GM12878 (cell line): ENCODE data around the gene QPRT. TPM values are rescaled to one million over a fixed set of nuclear protein-coding genes. Genes with fewer than 3 reads are reported as not detected.

Experiments
- ATAC-seq: fragments of 200-7000 bp; cut with Tn5 transposase; 3 replicates; pipeline ENCODE4 v1.9.1; 2020; ENCODE audit warnings: mild to moderate bottlenecking, moderate library complexity
- BruUV-seq: library from RNA; stranded (reverse); fragments of 400-500 nt; replicated peaks from 2 replicates; lab custom pipeline; 2021; lab: Mats Ljungman, UMichigan
- CTCF ChIA-PET: fragments of 300-600 bp; sonication (Branson Sonifier 250); formaldehyde crosslinking; extraction: SDS; loops from one replicate; lab custom pipeline; 2021; ENCODE audit warnings: inconsistent platforms; lab: Yijun Ruan, JAX
- POLR2A ChIA-PET: fragments of 350-600 bp; formaldehyde crosslinking; extraction: SDS; loops from one replicate; lab custom pipeline; 2021; ENCODE audit warnings: inconsistent platforms; lab: Charles Lee
- RAD21 ChIA-PET: fragments of 300-600 bp; sonication (Branson Sonifier 250); formaldehyde crosslinking; loops from one replicate; lab custom pipeline; 2023; ENCODE audit warnings: antibody characterized with exemption; ENCODE audit not compliant: unreplicated experiment; lab: Charles Lee
- SMC1A ChIA-PET: fragments of 300-600 bp; sonication (Branson Sonifier 250); formaldehyde crosslinking; loops from one replicate; lab custom pipeline; 2023; ENCODE audit not compliant: unreplicated experiment, uncharacterized antibody; lab: Charles Lee
- DNase-seq: peaks from one replicate; pipeline ENCODE4 v3.0.0-alpha.2; 2011; ENCODE audit warnings: low read depth, low spot score
- FAIRE-seq: peaks from 3 replicates; lab custom pipeline; 2011; peaks lifted over from hg19 to GRCh38; lab: Jason Lieb, UNC
- H2AFZ ChIP-seq: 2 replicates; pipeline ENCODE4 v1.6.0; 2011; ENCODE audit warnings: low read depth, low read length, control low read depth; ENCODE audit not compliant: control insufficient read depth
- H3K27ac ChIP-seq: 2 replicates; pipeline ENCODE4 v1.5.1; 2011; ENCODE audit warnings: control low read depth; ENCODE audit not compliant: control insufficient read depth, insufficient read depth
- H3K27me3 ChIP-seq, 2 experiments: replicated peaks in 1 of 2; 2 replicates each; pipeline versions ENCODE4 v1.6.0 to v1.6.1; 2011; ENCODE audit warnings: low read length in 1 of 2; ENCODE audit not compliant: control insufficient read depth in 2 of 2, insufficient read depth in 2 of 2
- H3K36me3 ChIP-seq, 2 experiments: 2 replicates each; pipeline ENCODE4 v1.5.1; 2011; ENCODE audit warnings: low read length in 1 of 2; ENCODE audit not compliant: control insufficient read depth in 2 of 2, insufficient read depth in 2 of 2
- H3K4me1 ChIP-seq: 2 replicates; pipeline ENCODE4 v1.6.1; 2011; ENCODE audit warnings: mild to moderate bottlenecking, low read length, moderate library complexity, mixed read lengths; ENCODE audit not compliant: control insufficient read depth, insufficient read depth
- H3K4me2 ChIP-seq: 2 replicates; pipeline ENCODE4 v1.6.0; 2011; ENCODE audit warnings: control low read depth; ENCODE audit not compliant: control insufficient read depth, insufficient read depth
- H3K4me3 ChIP-seq: fragments of 200-600 bp; sonication (generic); 2 replicates; pipeline ENCODE4 v1.5.1; 2016
- H3K79me2 ChIP-seq: 2 replicates; pipeline ENCODE4 v1.6.0; 2011; ENCODE audit warnings: low read length; ENCODE audit not compliant: control insufficient read depth, insufficient read depth
- H3K9ac ChIP-seq: 2 replicates; pipeline ENCODE4 v1.8.0; 2011; ENCODE audit warnings: low read length, control low read depth, mixed read lengths; ENCODE audit not compliant: control insufficient read depth, insufficient read depth
- H3K9me3 ChIP-seq: replicated peaks from 3 replicates; pipeline ENCODE4 v1.5.1; 2011; ENCODE audit warnings: mild to moderate bottlenecking, low read length; ENCODE audit not compliant: control insufficient read depth, insufficient read depth
- H4K20me1 ChIP-seq: 2 replicates; pipeline ENCODE4 v1.6.0; 2011; ENCODE audit not compliant: control insufficient read depth, insufficient read depth
- ATF7 ChIP-seq: fragments of 450-650 bp; IDR thresholded peaks from 2 replicates; pipeline ENCODE4 v1.6.1; 2016; ENCODE audit warnings: low read depth, mild to moderate bottlenecking
- BRCA1 ChIP-seq: IDR thresholded peaks from 2 replicates; pipeline ENCODE4 v1.6.1; 2011; ENCODE audit warnings: low read depth, low read length, improper control_type of control experiment
- CREM ChIP-seq: IDR thresholded peaks from 2 replicates; pipeline ENCODE4 v1.6.1; 2014; ENCODE audit warnings: antibody characterized with exemption, low read depth
- HDGF ChIP-seq: fragments of 450-650 bp; IDR thresholded peaks from 2 replicates; pipeline ENCODE4 v1.6.1; 2016; ENCODE audit warnings: antibody characterized with exemption
- KDM1A ChIP-seq: fragments of 200-600 bp; sonication (generic); IDR thresholded peaks from 2 replicates; pipeline ENCODE4 v1.6.1; 2016; ENCODE audit warnings: borderline replicate concordance
- MTA3 ChIP-seq: IDR thresholded peaks from 2 replicates; pipeline ENCODE4 v1.6.1; 2012; ENCODE audit warnings: low read length, inconsistent platforms, borderline replicate concordance
- NBN ChIP-seq: fragments of 450-650 bp; IDR thresholded peaks from 2 replicates; pipeline ENCODE4 v1.6.1; 2016
- NFYB ChIP-seq: IDR thresholded peaks from 2 replicates; pipeline ENCODE4 v1.6.1; 2011; ENCODE audit warnings: low read depth, mild to moderate bottlenecking, low read length, improper control_type of control experiment, moderate library complexity; ENCODE audit not compliant: insufficient read depth
- SREBF2 ChIP-seq: IDR thresholded peaks from 2 replicates; pipeline ENCODE4 v1.6.1; 2012; ENCODE audit warnings: mild to moderate bottlenecking, low read length
- SUZ12 ChIP-seq: fragments of 200-600 bp; sonication (generic); IDR thresholded peaks from one replicate; pipeline ENCODE4 v1.6.1; 2018; ENCODE audit warnings: antibody characterized with exemption, mild to moderate bottlenecking; ENCODE audit not compliant: unreplicated experiment
- TBL1XR1 ChIP-seq: IDR thresholded peaks from 2 replicates; pipeline ENCODE4 v1.6.1; 2012; ENCODE audit warnings: low read depth, low read length, improper control_type of control experiment
- ZZZ3 ChIP-seq: IDR thresholded peaks from 2 replicates; pipeline ENCODE4 v1.6.1; 2011; ENCODE audit warnings: low read depth; ENCODE audit not compliant: control insufficient read depth, insufficient read length
- WGBS: methylation state at CpG from one replicate; pipeline ENCODE4 v1.1.6; 2016; ENCODE audit warnings: low lambda C conversion rate; ENCODE audit not compliant: insufficient replicate concordance, insufficient coverage; ENCODE audit errors: missing lambda C conversion rate; 5-methylcytosine and 5-hydroxymethylcytosine counted together
- in situ Hi-C: fragments of 300-500 bp; cut with MboI; formaldehyde crosslinking; loops from 9 replicates; pipeline ENCODE4 v1.14.3; 2018; ENCODE audit warnings: mixed read lengths
- intact Hi-C: fragments of 100-400 bp; cut with micrococcal nuclease; formaldehyde crosslinking; loops from one replicate; pipeline ENCODE4 v1.14.2; 2022; ENCODE audit not compliant: unreplicated experiment
- polyA plus RNA-seq, 11 experiments: library from polyadenylated mRNA; depleted of rRNA in 4 of 11; unstranded in 6 of 11; stranded (reverse) in 5 of 11; fragments of >200 nt; fragmentation: Nextera tagmentation in 4 of 11; fragmentation: Illumina TruSeq in 1 of 11; extraction: Ambion mirVana in 4 of 11; extraction: Trizol in 1 of 11; gene quantifications; 1 replicate in 1 of 11; 2 replicates in 10 of 11; pipeline versions ENCODE4 v1.2.1 to v1.2.3, GENCODE V29; 2011 to 2016; ENCODE audit warnings: inconsistent platforms in 2 of 11, missing spikeins in 2 of 11, low read depth in 1 of 11
- total RNA-seq, 4 experiments: library from RNA; depleted of rRNA in 3 of 4; stranded (reverse); fragments of >200 nt in 3 of 4; fragmentation: Illumina TruSeq in 1 of 4; extraction: Trizol in 1 of 4; gene quantifications; 2 replicates each; pipeline versions ENCODE4 v1.2.1 to v1.2.3, GENCODE V29; 2013 to 2021
- TF ChIP-seq, protein P1 (sequence below): IDR thresholded peaks from 2 replicates; pipeline ENCODE4 v1.6.1; 2011; ENCODE audit warnings: mild to moderate bottlenecking, low read depth, low read length, moderate library complexity; ENCODE audit not compliant: insufficient replicate concordance
- TF ChIP-seq, protein P2 (sequence below): fragments of 450-650 bp; IDR thresholded peaks from 2 replicates; pipeline ENCODE4 v1.6.1; 2017; ENCODE audit warnings: antibody characterized with exemption, mild to moderate bottlenecking, moderate library complexity
- TF ChIP-seq, protein P3 (sequence below): fragments of 150-350 bp; IDR thresholded peaks from 2 replicates; pipeline ENCODE4 v1.6.1; 2016; ENCODE audit warnings: low read depth, low read length

QPRT gene
- total and polyA plus RNA-seq, 10 of the 15 experiments (the other 5 are each of a cell fraction or from before 2014, with no cell fraction given) = 2.7 to 43.0 (median 31.3) TPM

DNA sequence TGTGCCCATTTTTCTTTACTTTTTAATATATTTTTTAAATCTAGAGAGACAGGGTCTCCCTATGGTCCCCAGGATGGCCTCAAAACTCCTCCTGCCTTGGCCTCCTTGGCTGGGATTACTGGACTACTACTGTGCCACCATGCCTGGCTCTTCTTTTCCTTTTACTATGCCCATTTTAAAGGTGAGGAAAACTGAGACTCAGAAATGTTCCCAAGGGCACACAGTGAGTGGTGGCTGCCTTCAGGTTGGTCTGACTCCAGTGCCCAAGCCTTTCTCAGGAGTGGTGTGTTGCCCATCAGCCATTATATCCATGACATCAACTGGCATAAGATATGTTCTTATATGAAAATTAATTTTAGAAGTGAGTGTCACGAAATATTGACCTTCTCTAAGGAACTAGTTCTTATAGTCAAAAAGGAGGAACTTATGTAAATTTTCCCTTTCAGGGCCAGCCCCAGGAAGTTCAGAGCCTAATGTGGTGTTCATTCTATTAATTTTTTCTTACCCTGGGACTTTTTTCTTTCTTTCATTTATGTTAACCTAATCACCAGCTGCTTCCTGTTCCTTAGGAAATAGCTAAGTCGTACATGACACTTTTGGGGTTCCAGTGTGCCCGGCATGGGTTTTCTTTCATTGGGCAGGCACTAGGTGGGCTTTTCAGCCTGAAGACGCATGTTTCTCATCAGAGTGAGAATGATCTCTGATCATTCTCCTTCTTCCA is 33.8 kb upstream of the QPRT start (continued):
- no peak for TF ChIP-seq MTA3
- TF ChIP-seq CREM = no peak
- TF ChIP-seq BRCA1 = no peak
- TF ChIP-seq KDM1A = no peak
- TF ChIP-seq, protein P1, sequence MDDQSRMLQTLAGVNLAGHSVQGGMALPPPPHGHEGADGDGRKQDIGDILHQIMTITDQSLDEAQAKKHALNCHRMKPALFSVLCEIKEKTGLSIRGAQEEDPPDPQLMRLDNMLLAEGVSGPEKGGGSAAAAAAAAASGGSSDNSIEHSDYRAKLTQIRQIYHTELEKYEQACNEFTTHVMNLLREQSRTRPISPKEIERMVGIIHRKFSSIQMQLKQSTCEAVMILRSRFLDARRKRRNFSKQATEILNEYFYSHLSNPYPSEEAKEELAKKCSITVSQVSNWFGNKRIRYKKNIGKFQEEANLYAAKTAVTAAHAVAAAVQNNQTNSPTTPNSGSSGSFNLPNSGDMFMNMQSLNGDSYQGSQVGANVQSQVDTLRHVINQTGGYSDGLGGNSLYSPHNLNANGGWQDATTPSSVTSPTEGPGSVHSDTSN = no peak
- no peak for TF ChIP-seq SUZ12

DNA sequence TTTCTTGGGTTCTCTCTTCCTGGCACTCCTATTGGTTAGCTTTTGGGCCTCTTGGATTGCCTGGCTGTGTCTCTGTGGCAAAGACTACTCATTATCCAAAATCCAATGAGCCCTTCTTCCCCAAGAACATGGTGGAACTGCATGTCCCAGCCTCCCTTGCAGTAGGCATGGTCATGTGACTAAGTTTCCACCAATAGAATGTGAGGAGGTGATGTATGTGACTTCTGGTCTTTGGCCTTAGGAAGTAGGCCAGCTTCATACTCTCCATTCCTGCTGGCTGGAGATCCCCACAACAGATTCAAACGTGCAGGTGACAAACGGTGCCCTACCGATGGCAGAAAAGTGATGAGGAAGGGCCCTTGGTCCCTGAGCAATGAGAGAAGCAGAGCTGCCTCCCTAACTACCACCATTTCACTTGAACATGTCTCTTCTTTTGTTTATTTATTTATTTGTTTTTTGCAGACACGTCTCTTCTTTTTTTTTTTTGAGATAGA is 33.2 kb upstream of the QPRT start:
- CTCF ChIA-PET = interaction anchor here (0.7 to 1.0 kb wide), 6 partner anchors 9 to 64 kb away, joined by 3 to 4 read pairs (median 3); no protein-coding TSS in a partner anchor
- POLR2A ChIA-PET = interaction anchor here (0.9 to 3.5 kb wide), 8 partner anchors 8 to 170 kb away, joined by 3 to 38 read pairs (median 4); partner anchors contain the start of genes PAGR1 and SPN
- intact Hi-C loops = loop anchor here (1.0 to 2.0 kb wide), 2 partner anchors 16 to 33 kb away; no protein-coding TSS in a partner anchor
- TF ChIP-seq NFYB (peak; percentile 81), ATF7 (peak; percentile 45; the same call in 1 of the 2 replicates), TBL1XR1 (no peak), NBN (no peak; the same call in 1 of the 2 replicates), HDGF (0 out of 2 replicates have a peak, but pooled peaks have one; percentile 50), ZZZ3 (no peak), SREBF2 (no peak)
- TF ChIP-seq, protein P2, sequence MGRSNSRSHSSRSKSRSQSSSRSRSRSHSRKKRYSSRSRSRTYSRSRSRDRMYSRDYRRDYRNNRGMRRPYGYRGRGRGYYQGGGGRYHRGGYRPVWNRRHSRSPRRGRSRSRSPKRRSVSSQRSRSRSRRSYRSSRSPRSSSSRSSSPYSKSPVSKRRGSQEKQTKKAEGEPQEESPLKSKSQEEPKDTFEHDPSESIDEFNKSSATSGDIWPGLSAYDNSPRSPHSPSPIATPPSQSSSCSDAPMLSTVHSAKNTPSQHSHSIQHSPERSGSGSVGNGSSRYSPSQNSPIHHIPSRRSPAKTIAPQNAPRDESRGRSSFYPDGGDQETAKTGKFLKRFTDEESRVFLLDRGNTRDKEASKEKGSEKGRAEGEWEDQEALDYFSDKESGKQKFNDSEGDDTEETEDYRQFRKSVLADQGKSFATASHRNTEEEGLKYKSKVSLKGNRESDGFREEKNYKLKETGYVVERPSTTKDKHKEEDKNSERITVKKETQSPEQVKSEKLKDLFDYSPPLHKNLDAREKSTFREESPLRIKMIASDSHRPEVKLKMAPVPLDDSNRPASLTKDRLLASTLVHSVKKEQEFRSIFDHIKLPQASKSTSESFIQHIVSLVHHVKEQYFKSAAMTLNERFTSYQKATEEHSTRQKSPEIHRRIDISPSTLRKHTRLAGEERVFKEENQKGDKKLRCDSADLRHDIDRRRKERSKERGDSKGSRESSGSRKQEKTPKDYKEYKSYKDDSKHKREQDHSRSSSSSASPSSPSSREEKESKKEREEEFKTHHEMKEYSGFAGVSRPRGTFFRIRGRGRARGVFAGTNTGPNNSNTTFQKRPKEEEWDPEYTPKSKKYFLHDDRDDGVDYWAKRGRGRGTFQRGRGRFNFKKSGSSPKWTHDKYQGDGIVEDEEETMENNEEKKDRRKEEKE = no peak
- TF ChIP-seq, protein P3, sequence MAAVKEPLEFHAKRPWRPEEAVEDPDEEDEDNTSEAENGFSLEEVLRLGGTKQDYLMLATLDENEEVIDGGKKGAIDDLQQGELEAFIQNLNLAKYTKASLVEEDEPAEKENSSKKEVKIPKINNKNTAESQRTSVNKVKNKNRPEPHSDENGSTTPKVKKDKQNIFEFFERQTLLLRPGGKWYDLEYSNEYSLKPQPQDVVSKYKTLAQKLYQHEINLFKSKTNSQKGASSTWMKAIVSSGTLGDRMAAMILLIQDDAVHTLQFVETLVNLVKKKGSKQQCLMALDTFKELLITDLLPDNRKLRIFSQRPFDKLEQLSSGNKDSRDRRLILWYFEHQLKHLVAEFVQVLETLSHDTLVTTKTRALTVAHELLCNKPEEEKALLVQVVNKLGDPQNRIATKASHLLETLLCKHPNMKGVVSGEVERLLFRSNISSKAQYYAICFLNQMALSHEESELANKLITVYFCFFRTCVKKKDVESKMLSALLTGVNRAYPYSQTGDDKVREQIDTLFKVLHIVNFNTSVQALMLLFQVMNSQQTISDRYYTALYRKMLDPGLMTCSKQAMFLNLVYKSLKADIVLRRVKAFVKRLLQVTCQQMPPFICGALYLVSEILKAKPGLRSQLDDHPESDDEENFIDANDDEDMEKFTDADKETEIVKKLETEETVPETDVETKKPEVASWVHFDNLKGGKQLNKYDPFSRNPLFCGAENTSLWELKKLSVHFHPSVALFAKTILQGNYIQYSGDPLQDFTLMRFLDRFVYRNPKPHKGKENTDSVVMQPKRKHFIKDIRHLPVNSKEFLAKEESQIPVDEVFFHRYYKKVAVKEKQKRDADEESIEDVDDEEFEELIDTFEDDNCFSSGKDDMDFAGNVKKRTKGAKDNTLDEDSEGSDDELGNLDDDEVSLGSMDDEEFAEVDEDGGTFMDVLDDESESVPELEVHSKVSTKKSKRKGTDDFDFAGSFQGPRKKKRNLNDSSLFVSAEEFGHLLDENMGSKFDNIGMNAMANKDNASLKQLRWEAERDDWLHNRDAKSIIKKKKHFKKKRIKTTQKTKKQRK = no peak

More for the DNA sequence above, 33.2 kb upstream of the QPRT start:
- no peak overlapping the region for H3K4me3 ChIP-seq
- H3K9ac ChIP-seq = no peak overlapping the region; the same call in 1 of the 2 replicates
- peak overlapping the region; percentile 88 for H2AFZ ChIP-seq
- peak overlapping the region; percentile 90 for H3K27ac ChIP-seq
- H3K79me2 ChIP-seq = no peaks in the 10 kb centered on the region
- ATAC-seq = peak; percentile 77
- H3K36me3 ChIP-seq = no peaks in the 10 kb centered on the region
- ChIA-PET SMC1A (interaction anchor here (0.6 to 5.1 kb wide), 5 partner anchors 9 to 150 kb away, joined by 3 to 49 read pairs (median 3); partner anchors contain the start of gene SPN), RAD21 (interaction anchor here (1.0 to 4.4 kb wide), 6 partner anchors 9 to 56 kb away, joined by 3 to 50 read pairs (median 6); partner anchors contain the start of gene SPN)
- DNase-seq = peak; percentile 83
- 16% methylated on average over 3 of the region's 4 CpGs for WGBS
- no peaks in the 10 kb centered on the region for H4K20me1 ChIP-seq
- no peaks in the 10 kb centered on the region for H3K27me3 ChIP-seq
- FAIRE-seq = peak; percentile 93
- peaks cover 45% of the 10 kb centered on the region for H3K4me1 ChIP-seq
- H3K4me2 ChIP-seq = peak overlapping the region; percentile 70
- in situ Hi-C loops = no loop called here
- BruUV-seq = no TSS peak
- H3K9me3 ChIP-seq = no peaks in the 10 kb centered on the region; the same call in 2 of the 3 replicates
